CD4-positive, alpha-beta T cell treated with Interleukin-6 at 100 ng/mL for 8 hours (primary cell): ENCODE results near the gene RBL2.
A peak's percentile ranks its signal among the peaks of the same experiment; 100 is the strongest.
"Not testable (repeated sequence)": the region's sequence is repeated elsewhere in the genome, so short reads cannot be mapped to it uniquely, and the experiment has no call there.

Experiments used
- DNase-seq: peaks from one replicate; pipeline ENCODE4 v3.0.0-alpha.2; 2020; ENCODE audit warnings: mixed read lengths, low spot score

The RBL2 gene, protein sequence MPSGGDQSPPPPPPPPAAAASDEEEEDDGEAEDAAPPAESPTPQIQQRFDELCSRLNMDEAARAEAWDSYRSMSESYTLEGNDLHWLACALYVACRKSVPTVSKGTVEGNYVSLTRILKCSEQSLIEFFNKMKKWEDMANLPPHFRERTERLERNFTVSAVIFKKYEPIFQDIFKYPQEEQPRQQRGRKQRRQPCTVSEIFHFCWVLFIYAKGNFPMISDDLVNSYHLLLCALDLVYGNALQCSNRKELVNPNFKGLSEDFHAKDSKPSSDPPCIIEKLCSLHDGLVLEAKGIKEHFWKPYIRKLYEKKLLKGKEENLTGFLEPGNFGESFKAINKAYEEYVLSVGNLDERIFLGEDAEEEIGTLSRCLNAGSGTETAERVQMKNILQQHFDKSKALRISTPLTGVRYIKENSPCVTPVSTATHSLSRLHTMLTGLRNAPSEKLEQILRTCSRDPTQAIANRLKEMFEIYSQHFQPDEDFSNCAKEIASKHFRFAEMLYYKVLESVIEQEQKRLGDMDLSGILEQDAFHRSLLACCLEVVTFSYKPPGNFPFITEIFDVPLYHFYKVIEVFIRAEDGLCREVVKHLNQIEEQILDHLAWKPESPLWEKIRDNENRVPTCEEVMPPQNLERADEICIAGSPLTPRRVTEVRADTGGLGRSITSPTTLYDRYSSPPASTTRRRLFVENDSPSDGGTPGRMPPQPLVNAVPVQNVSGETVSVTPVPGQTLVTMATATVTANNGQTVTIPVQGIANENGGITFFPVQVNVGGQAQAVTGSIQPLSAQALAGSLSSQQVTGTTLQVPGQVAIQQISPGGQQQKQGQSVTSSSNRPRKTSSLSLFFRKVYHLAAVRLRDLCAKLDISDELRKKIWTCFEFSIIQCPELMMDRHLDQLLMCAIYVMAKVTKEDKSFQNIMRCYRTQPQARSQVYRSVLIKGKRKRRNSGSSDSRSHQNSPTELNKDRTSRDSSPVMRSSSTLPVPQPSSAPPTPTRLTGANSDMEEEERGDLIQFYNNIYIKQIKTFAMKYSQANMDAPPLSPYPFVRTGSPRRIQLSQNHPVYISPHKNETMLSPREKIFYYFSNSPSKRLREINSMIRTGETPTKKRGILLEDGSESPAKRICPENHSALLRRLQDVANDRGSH

DNA sequence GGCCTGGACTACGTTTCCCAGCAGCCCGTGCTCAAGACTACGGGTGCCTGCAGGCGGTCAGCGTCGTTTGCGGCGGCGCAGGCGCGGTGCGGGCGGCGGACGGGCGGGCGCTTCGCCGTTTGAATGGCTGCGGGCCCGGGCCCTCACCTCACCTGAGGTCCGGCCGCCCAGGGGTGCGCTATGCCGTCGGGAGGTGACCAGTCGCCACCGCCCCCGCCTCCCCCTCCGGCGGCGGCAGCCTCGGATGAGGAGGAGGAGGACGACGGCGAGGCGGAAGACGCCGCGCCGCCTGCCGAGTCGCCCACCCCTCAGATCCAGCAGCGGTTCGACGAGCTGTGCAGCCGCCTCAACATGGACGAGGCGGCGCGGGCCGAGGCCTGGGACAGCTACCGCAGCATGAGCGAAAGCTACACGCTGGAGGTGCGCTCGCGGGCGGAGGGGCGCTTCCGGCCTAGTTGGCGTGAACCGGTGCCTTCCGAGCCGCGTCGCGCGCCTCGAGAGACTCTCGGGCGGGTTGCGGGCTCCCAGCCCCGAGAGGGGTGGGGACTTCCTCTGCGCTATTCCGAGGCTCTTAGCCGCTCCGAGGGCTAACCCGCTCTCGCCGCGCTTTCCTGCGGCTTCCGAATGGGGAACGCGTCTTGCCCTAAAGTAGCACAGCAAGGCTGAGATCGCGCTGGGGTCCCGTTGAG, at the start of gene RBL2:
Gene RBL2 (plus strand): TSS at position 95 of the 689 bp plus-strand sequence. CDS start 86 bp downstream, at position 181.
- DNase-seq, result peak; percentile 85

DNA sequence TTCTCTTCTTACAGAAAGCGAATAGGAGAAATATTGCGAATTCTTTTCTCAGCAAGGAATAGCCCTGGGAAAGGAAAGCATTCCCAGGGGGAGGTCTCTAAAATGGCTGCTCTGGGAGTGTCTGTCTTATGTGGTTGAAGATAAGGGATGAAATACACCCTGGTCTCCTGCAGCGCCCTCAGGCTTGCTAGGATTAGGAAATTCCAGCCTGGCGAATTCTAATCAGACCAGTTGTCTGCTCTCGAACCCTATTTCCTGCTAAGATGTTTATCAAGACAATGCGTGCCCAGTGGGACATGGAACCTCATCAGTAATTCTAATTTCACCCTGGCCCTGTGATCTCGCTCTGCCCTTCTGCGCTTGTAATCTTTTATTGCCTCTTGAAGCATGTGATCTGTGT, 49.7 kb upstream of the RBL2 start:
- not testable (repeated sequence) for DNase-seq

DNA sequence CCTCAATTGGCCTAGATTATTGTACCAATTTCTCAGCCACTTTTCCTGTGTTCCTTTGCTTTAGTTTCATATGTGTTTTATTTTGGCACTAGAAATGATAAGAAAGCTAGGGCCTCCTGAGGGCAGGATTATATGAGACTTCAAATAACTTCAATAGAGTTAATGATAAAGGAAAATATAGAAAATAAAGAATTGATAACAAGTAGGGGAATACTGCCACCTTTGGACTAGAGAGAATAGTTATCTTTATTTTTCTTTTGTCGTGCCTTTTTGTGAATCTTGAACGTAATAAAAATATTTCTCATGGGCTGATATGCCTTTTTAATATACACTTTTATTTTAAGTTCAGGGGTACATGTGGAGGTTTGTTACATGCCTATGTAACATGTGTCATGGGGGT, 29.3 kb upstream of the RBL2 start:
- DNase-seq, result no peak

DNA sequence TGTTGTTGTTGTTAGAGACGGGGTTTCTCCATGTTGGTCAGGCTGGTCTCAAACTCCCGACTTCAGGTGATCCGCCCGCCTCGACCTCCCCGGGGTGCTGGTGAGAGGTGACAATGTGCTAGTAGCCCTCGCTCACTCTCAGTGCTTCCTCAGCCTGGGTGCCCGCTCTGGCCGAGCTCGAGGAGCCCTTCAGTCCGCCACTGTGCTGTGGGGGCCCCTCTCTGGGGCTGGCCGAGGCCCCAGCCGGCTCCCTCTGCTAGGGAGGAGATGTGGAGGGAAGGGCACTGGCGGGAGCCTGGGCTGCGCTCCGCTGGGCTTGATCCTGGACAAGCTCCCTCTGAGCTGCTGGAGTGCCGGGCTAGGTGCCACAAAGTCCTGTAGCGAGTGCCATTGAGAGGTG, 21.7 kb upstream of the RBL2 start:
- DNase-seq, result no peak

DNA sequence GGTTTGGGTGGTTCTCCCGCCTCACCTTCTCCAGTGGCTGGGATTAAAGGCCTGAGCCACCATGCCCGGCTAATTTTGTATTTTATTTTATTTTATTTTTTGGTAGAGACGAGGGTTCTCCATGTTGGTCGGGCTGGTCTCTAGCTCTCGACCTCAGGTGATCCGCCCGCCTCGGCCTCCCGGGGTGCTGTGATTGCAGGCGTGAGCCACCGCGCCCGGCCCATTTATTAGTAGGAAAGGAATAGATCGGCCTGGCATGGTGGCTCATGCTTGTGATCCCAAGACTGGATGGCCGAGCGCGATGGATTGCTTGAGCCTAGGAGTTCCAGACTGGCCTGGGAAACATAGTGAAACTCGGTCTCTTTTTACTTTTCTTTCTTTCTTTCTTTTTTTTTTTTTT, 20.4 kb upstream of the RBL2 start:
- DNase-seq, result no peak

DNA sequence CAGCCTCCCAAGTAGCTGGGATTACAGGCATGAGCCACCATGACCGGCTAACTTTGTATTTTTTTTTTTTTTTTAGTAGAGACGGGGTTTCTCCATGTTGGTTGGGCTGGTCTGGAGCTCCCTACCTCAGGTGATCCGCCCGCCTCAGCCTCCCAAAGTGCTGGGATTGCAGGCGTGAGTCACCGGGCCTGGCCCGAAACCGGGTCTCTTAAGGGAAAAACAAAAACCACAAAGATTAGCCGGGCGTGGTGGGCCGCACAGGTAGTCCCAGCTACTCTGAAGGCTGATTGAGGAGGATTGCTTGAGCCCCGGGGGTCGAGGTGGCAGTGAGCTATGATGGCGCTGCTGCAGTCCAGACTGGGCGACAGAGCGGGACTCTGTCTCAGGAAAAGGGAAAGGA, 19.9 kb upstream of the RBL2 start:
- DNase-seq, result no peak

DNA sequence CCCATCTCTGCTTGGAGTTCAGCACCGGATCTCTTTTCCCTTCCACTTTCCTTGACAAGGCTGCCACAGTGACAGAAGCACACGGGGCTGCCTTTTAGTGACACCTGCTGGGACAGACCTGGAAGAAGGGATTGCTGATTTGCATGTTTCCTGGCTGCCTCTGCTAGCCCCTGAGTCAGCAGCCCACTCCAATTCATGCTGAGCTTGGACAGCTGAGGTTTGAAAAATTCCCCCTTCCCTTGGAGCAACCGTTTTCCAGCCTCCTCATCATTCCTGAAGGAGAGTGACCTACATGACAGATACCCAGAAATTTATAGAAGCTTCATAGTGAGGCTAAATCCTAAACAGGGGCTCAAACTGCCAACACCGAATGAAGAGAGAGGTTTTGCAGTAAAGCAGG, 18.8 kb upstream of the RBL2 start:
- DNase-seq, result no peak

DNA sequence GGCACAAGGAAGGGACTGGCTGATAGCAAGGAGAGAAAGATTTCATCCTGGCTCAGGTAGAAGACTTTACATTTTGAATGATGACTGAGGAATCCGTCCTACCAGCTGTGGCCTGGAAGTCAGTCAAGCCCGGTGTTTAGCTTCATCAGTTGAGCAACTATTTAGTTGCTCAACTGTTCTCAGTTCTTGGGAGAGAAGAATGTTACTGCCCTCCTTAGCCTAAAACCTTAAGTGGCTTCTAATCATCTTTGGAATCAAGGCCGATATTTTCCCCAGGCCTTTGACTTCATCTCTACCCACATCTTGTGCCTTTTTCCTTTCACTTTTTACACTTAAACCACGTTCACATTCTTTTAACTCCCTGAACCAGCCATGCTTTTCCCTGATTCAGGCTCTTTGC, 17.3 kb upstream of the RBL2 start:
- DNase-seq, result no peak

DNA sequence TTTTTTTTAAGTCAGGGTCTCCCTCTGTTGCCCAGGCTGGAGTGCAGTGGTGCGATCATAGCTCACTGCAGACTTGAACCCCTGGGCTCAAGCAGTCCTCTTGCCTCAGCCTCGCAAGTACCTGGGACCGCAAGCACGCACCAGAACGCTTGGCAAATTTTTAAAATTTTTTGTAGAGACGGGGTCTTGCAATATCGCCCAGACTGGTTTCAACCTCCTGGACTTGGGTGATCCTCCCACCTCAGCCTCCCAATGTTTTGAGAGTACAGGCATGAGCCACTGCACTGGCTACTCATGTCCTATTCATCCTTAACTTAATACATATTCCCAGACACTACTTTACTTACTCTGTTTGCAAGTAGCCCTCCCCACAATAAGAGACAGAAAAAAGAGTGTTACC, 16.3 kb upstream of the RBL2 start:
- no peak for DNase-seq

DNA sequence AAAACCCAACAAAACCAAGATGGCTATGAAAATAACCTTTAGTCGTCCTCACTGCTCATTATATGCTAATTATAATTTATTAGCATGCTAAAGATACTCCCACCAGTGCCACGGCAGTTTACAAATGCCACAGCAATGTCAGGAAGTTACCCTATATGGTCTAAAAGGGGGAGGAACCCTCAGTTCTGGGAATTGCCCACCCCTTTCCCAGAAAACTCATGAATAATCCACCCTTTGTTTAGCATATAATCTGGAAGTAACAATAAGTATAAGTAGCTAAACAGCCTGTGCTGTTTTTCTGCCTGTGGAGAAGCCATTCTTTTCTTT, 14.9 kb upstream of the RBL2 start:
- DNase-seq, result not testable (repeated sequence)

DNA sequence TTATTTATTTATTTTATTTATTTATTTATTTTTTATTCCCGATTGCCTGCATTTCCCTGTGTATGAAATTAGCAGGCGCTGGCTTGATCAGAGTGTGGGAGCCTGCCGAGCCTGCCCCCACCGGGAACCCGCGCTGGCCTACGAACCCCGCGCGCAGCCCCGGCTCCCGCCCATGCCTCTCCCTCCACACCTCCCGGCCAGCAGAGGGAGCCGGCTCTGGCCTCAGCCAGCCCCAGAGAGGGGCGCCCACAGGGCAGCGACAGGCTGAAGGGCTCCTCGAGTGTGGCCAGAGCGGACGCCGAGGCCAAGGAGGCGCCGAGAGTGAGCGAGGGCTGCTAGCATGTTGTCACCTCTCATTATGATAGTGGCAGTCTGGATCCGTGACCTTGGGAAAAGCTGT, 13.0 kb upstream of the RBL2 start:
- no peak for DNase-seq

DNA sequence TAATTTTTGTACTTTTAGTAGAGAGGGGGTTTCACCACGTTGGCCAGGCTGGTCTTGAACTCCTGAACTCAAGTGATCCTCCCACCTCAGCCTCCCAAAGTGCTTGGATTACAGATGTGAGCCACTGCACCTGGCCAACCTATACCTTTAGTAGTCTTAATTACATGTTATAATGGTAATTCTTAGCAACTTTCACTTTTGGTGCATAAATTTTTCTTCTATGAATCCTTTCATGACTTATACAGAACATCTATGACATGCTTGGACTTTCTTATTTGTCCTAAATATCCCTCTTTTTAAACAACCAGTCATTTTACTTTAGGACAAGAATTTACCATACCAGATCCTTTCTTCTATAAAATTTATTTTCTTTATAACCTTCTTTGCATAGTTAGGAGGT, 10.3 kb upstream of the RBL2 start:
- not testable (repeated sequence) for DNase-seq

DNA sequence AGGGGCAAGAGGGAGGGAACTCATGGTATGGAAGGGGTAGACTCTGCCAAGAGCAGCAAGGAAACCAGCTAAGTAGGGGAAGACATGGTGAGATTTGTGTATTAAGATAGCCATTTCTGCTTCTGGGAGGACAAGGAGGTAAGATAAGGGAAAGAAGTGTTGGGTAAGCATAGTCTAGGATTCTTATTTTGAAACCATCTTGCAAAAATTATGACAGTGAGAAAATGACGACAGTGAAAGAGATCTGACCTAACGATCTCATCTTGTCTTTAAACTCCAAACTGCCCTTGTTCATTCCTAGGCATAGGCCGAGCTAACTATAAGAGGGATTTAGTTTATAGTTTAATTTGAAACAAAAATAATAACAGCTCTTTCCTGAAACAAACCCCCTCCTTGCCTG, 5.6 kb upstream of the RBL2 start:
- DNase-seq, result no peak

DNA sequence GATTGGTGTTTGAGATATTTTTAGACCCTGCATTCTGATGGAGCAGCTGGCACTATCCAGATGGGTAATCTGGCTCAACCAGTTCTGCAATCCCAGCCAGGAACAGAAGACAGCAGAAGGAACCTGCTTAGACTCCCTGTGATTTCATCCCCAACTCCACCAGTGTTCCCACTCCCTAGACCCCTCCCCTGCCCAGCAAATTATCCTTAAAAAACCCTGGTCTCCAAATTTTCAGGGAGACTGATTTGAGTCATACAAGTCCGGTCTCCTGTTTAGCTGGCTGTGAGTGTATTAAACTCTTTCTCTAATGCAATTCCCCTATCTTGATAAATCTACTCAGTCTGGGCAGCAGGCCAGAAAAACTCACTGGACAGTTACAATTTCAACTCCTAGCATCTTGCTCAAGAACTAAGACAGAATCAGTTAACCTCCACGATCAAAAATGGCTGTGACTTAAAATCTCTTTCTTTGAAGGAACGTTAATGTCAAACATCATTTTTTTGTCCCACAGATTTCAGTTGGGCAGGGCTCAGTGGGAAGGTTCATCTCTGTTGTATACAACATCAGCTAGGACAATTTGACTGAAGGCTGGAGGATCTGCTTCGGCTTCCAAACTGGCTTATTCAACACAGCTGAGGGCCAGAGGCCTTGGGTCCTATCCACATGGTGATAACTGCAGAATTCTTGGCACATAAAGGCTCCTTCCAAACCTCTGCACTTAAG, 4.9 kb upstream of the RBL2 start:
- DNase-seq, result no peak

DNA sequence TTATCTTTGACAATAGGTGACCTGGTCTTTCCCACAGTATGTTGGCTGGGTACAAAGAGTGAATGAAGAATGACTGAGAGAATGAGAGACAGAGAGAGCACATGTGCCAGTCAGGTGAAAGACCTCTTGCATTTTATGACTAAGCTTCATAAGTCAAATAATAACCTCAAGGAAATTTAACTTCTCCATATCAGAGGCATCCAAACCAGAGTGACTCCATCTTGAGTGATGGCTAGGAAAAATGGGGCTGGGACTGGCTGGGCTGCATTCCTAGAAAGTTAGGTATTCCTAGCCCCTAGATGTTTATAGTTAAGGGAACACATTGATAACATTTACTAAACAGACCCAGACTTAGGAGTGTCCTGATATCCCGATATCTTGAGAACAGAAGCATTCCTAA, 3.9 kb upstream of the RBL2 start:
- no peak for DNase-seq

DNA sequence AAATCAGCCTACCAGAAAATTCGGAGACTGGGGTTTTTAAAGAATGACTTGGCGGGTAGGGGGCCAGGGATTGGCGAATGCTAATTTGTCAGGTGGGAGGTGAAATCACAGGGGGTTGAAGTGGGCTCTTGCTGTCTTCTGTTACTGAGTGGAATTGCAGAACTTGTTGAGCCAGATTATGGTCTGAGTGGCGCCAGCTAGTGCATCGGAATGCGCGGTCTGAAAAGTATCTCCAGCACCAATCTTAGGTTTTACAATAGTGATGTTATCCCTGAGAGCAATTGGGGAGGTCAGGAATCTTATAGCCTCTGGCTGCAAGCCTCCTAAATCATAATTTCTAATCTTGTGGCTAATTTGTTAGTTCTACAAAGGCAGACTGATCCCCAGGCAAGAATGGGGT, 762 bp upstream of the RBL2 start:
- no peak for DNase-seq

DNA sequence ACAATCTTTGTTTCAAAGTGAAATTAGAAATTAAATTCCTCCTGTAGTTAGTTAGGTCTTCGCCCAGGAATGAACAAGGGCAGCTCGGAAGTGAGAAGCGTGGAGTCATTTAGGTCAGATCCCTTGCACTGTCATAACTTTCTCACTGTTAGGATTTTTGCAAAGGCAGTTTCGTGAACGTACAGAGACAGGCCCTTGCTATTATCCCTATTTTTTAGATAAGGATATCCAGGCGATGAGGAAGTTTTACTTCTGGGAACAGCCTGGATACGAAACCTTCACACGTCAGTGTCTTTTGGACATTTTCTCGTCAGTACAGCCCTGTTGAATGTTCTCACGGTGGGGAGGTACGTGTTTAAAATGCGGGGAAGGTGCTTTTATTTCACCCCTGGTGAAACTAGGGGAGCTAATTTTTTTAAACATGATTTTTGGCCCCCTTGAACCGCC, 318 bp upstream of the RBL2 start:
- no peak for DNase-seq

DNA sequence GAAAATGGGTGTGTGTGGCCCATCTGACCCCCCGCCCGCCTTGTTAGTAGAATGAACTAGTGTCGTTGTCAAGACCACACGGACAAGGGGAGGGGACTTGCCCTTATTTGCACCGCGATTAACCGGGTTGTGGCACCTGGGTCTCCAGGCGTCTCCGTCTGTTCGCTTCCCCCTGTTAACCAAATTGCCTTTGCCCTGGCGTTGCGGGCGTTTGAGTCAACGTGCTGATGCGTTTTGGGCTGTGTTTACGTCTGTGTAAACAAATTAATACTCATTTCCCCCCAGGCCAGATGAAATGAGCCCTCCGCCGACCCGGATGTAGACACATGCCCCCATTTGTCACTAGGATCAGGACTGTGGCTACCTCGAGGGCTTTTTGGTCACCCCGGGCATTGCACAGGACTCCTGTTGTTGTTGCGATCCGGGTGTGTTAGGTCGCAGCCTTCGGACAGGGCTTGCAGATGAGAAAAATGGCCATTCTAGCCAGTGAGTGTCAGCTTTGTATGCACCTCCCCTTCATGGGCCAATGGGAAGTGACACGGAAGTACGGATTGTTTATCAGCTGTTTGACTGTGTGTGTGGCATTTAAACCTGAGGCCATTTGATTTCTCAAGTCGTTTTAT, 906 bp downstream of the RBL2 start:
- peak; percentile 75 for DNase-seq

DNA sequence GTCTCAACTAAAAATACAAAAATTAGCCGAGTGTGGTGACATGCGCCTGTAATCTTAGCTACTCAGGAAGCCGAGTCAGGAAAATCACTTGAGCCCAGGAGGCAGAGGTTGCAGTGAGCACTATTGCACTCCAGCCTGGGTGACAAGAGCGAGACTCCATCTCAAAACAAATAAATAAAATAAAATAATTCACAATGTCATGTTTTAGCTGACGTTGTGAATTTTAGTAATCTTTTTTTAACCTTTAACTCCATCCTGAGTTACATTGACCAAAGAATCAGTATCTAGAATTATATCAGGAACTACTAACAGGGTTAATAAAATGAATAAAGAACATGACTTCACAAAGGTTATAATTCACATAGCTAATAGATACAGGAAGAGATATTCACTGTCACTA, 5.9 kb downstream of the RBL2 start:
- no peak for DNase-seq

DNA sequence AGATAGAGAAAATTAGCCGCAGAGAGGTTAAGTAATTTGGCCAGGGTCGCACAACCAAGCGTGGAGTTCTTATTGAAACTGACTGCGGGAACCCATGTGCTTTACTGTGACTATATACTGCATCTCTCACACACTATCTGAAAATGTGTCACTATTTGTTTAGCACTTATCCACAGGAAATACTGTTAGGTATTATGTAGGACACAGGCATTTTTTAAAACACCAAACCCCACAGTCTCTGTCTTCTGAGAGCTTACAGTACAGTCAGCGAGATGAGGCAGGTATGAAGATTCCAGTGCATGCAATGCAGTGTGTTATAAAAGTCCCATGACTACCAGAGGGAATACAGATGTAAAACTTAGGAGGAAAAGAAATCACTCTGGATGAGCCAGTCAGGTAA, 11.3 kb downstream of the RBL2 start:
- peak; percentile 16 for DNase-seq

DNA sequence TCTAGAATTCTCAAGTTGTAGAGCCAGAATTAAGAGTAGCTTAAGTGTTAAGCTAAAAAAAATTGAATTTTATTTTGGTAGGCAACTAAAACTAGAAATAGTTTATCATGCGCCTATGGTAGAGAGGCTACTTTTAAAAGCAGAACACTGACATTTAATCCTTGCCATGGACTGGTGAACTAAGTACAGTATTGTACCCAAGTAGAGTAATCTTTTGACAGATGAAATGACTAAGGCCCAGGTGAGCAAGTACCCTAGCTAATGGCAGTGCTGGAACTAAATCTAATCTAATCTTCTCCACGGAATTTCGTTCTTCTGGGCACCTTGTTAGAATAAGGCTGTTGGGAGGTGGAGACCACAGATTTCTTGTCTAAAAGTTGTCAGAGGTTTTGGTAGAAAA, 11.8 kb downstream of the RBL2 start:
- DNase-seq, result no peak
